SK-N-SH treated with all-trans-retinoic acid at 6 μM for 48 hours (cell line): ENCODE data around the gene CLVS2.

Source experiments
- ATAC-seq: fragments of 200-7000 bp; cut with Tn5 transposase; 3 replicates; pipeline ENCODE4 v1.9.1; 2020; ENCODE audit warnings: mild to moderate bottlenecking, moderate library complexity
- ARNTL ChIP-seq: fragments of 450-650 bp; formaldehyde crosslinking; IDR thresholded peaks from 2 replicates; pipeline ENCODE4 v1.5.0; 2020; ENCODE audit warnings: low read depth, mild to moderate bottlenecking, moderate library complexity, borderline replicate concordance
- CSDC2 ChIP-seq: fragments of 250-450 bp; sonication (Bioruptor Pico); IDR thresholded peaks from 2 replicates; pipeline ENCODE4 v1.5.0; 2020; ENCODE audit warnings: mild to moderate bottlenecking, moderate library complexity
- ISL1 ChIP-seq: fragments of 250-450 bp; sonication (Bioruptor Pico); IDR thresholded peaks from 2 replicates; pipeline ENCODE4 v2.1.2; 2022; ENCODE audit warnings: mild to moderate bottlenecking, moderate library complexity
- OSR1 ChIP-seq: fragments of 250-450 bp; sonication (Bioruptor Pico); IDR thresholded peaks from 2 replicates; pipeline ENCODE4 v1.8.0; 2022; ENCODE audit warnings: moderate library complexity, mild to moderate bottlenecking, inconsistent platforms
- POU6F1 ChIP-seq: fragments of 250-450 bp; sonication (Bioruptor Pico); IDR thresholded peaks from 2 replicates; pipeline ENCODE4 v1.8.0; 2021; ENCODE audit warnings: low read depth, mild to moderate bottlenecking, moderate library complexity, borderline replicate concordance
- PPARA ChIP-seq: fragments of 250-450 bp; sonication (Bioruptor Pico); IDR thresholded peaks from 2 replicates; pipeline ENCODE4 v1.5.0; 2020; ENCODE audit warnings: mild to moderate bottlenecking, borderline replicate concordance
- RARB ChIP-seq: fragments of 250-450 bp; sonication (Bioruptor Pico); IDR thresholded peaks from 2 replicates; pipeline ENCODE4 v1.8.0; 2021; ENCODE audit warnings: mild to moderate bottlenecking, moderate library complexity
- SNAI2 ChIP-seq: fragments of 250-450 bp; sonication (Bioruptor Pico); IDR thresholded peaks from 2 replicates; pipeline ENCODE4 v1.5.0; 2020; ENCODE audit warnings: mild to moderate bottlenecking, moderate library complexity
- TCF4 ChIP-seq: fragments of 250-450 bp; sonication (Bioruptor Pico); IDR thresholded peaks from 2 replicates; pipeline ENCODE4 v1.8.0; 2021; ENCODE audit warnings: mild to moderate bottlenecking, moderate library complexity, borderline replicate concordance
- TOX ChIP-seq: fragments of 250-450 bp; sonication (Bioruptor Pico); IDR thresholded peaks from 2 replicates; pipeline ENCODE4 v1.8.0; 2021; ENCODE audit warnings: mild to moderate bottlenecking, moderate library complexity, borderline replicate concordance
- ZC3H10 ChIP-seq: fragments of 250-450 bp; sonication (Bioruptor Pico); IDR thresholded peaks from 2 replicates; pipeline ENCODE4 v1.5.1; 2021; ENCODE audit warnings: mild to moderate bottlenecking, moderate library complexity
- ZNF565 ChIP-seq: fragments of 450-650 bp; formaldehyde crosslinking; conservative IDR thresholded peaks from 2 replicates; pipeline ENCODE4 v1.5.0; 2020; ENCODE audit warnings: low read depth, mild to moderate bottlenecking, moderate library complexity
- ZNF70 ChIP-seq: fragments of 450-650 bp; formaldehyde crosslinking; IDR thresholded peaks from 2 replicates; pipeline ENCODE4 v1.5.0; 2020; ENCODE audit warnings: mild to moderate bottlenecking, moderate library complexity
- ZNF8 ChIP-seq: fragments of 450-650 bp; formaldehyde crosslinking; IDR thresholded peaks from 2 replicates; pipeline ENCODE4 v1.5.0; 2020; ENCODE audit warnings: mild to moderate bottlenecking, moderate library complexity
- TF ChIP-seq, protein P1 (sequence below): fragments of 250-450 bp; sonication (Bioruptor Pico); IDR thresholded peaks from 2 replicates; pipeline ENCODE4 v1.8.0; 2020; ENCODE audit warnings: mild to moderate bottlenecking, moderate library complexity, borderline replicate concordance
- TF ChIP-seq, protein P2 (sequence below): fragments of 250-450 bp; sonication (Bioruptor Pico); IDR thresholded peaks from 2 replicates; pipeline ENCODE4 v1.5.1; 2020; ENCODE audit warnings: low read depth, mild to moderate bottlenecking, moderate library complexity
- TF ChIP-seq, protein P3 (sequence below): fragments of 250-450 bp; sonication (Bioruptor Pico); IDR thresholded peaks from 2 replicates; pipeline ENCODE4 v1.5.0; 2020; ENCODE audit warnings: mild to moderate bottlenecking, moderate library complexity

The CLVS2 gene

GRCh38 chr6:123039431-123039830, 43.4 kb downstream of the CLVS2 start:
- TF ChIP-seq POU6F1 (CRISPR knock-in tag) (no peak), RARB (CRISPR knock-in tag) (no peak), ZC3H10 (no peak), OSR1 (CRISPR knock-in tag) (no peak), ZNF70 (no peak), ZNF8 (CRISPR knock-in tag) (no peak), TCF4 (CRISPR knock-in tag) (no peak)
- TF ChIP-seq, protein P1, sequence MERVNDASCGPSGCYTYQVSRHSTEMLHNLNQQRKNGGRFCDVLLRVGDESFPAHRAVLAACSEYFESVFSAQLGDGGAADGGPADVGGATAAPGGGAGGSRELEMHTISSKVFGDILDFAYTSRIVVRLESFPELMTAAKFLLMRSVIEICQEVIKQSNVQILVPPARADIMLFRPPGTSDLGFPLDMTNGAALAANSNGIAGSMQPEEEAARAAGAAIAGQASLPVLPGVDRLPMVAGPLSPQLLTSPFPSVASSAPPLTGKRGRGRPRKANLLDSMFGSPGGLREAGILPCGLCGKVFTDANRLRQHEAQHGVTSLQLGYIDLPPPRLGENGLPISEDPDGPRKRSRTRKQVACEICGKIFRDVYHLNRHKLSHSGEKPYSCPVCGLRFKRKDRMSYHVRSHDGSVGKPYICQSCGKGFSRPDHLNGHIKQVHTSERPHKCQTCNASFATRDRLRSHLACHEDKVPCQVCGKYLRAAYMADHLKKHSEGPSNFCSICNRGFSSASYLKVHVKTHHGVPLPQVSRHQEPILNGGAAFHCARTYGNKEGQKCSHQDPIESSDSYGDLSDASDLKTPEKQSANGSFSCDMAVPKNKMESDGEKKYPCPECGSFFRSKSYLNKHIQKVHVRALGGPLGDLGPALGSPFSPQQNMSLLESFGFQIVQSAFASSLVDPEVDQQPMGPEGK (CRISPR knock-in tag) = no peak
- TF ChIP-seq, protein P2, sequence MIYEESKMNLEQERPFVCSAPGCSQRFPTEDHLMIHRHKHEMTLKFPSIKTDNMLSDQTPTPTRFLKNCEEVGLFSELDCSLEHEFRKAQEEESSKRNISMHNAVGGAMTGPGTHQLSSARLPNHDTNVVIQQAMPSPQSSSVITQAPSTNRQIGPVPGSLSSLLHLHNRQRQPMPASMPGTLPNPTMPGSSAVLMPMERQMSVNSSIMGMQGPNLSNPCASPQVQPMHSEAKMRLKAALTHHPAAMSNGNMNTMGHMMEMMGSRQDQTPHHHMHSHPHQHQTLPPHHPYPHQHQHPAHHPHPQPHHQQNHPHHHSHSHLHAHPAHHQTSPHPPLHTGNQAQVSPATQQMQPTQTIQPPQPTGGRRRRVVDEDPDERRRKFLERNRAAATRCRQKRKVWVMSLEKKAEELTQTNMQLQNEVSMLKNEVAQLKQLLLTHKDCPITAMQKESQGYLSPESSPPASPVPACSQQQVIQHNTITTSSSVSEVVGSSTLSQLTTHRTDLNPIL (CRISPR knock-in tag) = no peak
- no peak for ATAC-seq

GRCh38 chr6:123042401-123042800, 46.4 kb downstream of the CLVS2 start:
- ATAC-seq = no peak
- TF ChIP-seq SNAI2 (0 out of 2 replicates have a peak, but pooled peaks have one; percentile 53), ISL1 (peak; percentile 68), OSR1 (CRISPR knock-in tag) (no peak), POU6F1 (CRISPR knock-in tag) (no peak), TOX (CRISPR knock-in tag) (no peak), ZNF70 (no peak), ZNF8 (CRISPR knock-in tag) (no peak)

DNA sequence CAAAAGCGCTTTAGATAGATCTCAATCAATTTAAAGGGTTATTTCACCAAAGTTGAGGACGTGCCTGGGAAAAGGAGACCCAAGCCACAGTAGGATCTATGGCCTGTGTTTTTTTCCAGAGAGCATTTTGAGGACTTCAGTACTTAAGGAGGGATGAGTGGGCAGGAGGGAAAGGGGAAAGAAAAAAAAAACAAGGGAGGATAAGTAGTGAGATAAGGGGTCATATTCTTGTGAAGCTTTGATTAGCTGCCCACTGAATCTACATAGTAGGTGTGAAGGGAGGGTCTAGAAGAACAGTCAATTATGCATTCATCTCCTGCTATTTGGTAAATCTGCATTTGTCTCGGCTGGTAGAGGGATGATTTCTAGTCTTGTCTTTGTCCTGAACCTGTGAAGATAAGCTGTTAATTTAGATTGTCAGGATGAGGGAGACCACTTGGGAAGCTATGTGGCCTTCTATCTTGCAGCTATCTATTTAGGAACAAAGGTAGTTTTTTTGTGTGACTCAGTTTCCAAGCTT, 48.4 kb downstream of the CLVS2 start:
- no peak for ATAC-seq
- TF ChIP-seq SNAI2 (no peak), ARNTL (CRISPR knock-in tag) (no peak), TCF4 (CRISPR knock-in tag) (no peak), ZC3H10 (no peak), POU6F1 (CRISPR knock-in tag) (no peak), ZNF70 (no peak)
- TF ChIP-seq, protein P3, sequence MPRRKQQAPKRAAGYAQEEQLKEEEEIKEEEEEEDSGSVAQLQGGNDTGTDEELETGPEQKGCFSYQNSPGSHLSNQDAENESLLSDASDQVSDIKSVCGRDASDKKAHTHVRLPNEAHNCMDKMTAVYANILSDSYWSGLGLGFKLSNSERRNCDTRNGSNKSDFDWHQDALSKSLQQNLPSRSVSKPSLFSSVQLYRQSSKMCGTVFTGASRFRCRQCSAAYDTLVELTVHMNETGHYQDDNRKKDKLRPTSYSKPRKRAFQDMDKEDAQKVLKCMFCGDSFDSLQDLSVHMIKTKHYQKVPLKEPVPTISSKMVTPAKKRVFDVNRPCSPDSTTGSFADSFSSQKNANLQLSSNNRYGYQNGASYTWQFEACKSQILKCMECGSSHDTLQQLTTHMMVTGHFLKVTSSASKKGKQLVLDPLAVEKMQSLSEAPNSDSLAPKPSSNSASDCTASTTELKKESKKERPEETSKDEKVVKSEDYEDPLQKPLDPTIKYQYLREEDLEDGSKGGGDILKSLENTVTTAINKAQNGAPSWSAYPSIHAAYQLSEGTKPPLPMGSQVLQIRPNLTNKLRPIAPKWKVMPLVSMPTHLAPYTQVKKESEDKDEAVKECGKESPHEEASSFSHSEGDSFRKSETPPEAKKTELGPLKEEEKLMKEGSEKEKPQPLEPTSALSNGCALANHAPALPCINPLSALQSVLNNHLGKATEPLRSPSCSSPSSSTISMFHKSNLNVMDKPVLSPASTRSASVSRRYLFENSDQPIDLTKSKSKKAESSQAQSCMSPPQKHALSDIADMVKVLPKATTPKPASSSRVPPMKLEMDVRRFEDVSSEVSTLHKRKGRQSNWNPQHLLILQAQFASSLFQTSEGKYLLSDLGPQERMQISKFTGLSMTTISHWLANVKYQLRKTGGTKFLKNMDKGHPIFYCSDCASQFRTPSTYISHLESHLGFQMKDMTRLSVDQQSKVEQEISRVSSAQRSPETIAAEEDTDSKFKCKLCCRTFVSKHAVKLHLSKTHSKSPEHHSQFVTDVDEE (CRISPR knock-in tag) = no peak
- TF ChIP-seq, all 23 proteins: peak for 0

- TF ChIP-seq ZNF8 (CRISPR knock-in tag) = no peak
- TF ChIP-seq ZNF565 (CRISPR knock-in tag) = no peak
- TF ChIP-seq ISL1 = no peak
- TF ChIP-seq PPARA (CRISPR knock-in tag) = no peak
- TF ChIP-seq ARNTL (CRISPR knock-in tag) = no peak
- no peak for TF ChIP-seq POU6F1 (CRISPR knock-in tag)
- TF ChIP-seq TCF4 (CRISPR knock-in tag) = no peak
- TF ChIP-seq CSDC2 = no peak
- no peak for TF ChIP-seq OSR1 (CRISPR knock-in tag)
- TF ChIP-seq ZNF70 = no peak
- no peak for ATAC-seq
Observed at GRCh38 chr6:123053602-123054225, 57.7 kb downstream of the CLVS2 start.
